GM19025 (cell line): ENCODE results near the gene SIPA1L2.

Experiments
- ATAC-seq: cut with Tn5 transposase; IDR thresholded peaks from one replicate; pipeline ENCODE4 v1.9.1; 2021; ENCODE audit warnings: mild to moderate bottlenecking, low read depth, moderate library complexity; ENCODE audit not compliant: unreplicated experiment

SIPA1L2 gene

GRCh38 chr1:232650845-232651244, 20.9 kb upstream of the SIPA1L2 start:
- no peak for ATAC-seq

GRCh38 chr1:232650418-232650817, 20.5 kb upstream of the SIPA1L2 start:
- ATAC-seq, result no peak

- ATAC-seq, result no peak
These were observed 18.4 kb upstream of the SIPA1L2 start for GRCh38 chr1:232648316-232648715.

GRCh38 chr1:232644209-232644608, 14.3 kb upstream of the SIPA1L2 start:
- no peak for ATAC-seq

GRCh38 chr1:232643251-232643650, 13.3 kb upstream of the SIPA1L2 start:
- ATAC-seq, result no peak

GRCh38 chr1:232641507-232641906, 11.6 kb upstream of the SIPA1L2 start:
- no peak for ATAC-seq

GRCh38 chr1:232636799-232637198, 6.9 kb upstream of the SIPA1L2 start:
- no peak for ATAC-seq

- no peak for ATAC-seq
These were observed 5.9 kb upstream of the SIPA1L2 start for GRCh38 chr1:232635778-232636356.

- ATAC-seq, result no peak
These were observed 5.3 kb upstream of the SIPA1L2 start for GRCh38 chr1:232635279-232635678.

- no peak for ATAC-seq
These were observed 4.2 kb upstream of the SIPA1L2 start for GRCh38 chr1:232634096-232634495.

GRCh38 chr1:232630894-232631195, 912 bp upstream of the SIPA1L2 start:
- ATAC-seq, result no peak

GRCh38 chr1:232629250-232630046, 485 bp downstream of the SIPA1L2 start:
- ATAC-seq, result peak; percentile 49

- ATAC-seq, result no peak
These were observed 1.3 kb downstream of the SIPA1L2 start for GRCh38 chr1:232628335-232629249.

- no peak for ATAC-seq
These were observed 2.1 kb downstream of the SIPA1L2 start for GRCh38 chr1:232627645-232628334.

GRCh38 chr1:232627171-232627570, 2.8 kb downstream of the SIPA1L2 start:
- ATAC-seq, result no peak

GRCh38 chr1:232626452-232626851, 3.5 kb downstream of the SIPA1L2 start:
- no peak for ATAC-seq

- ATAC-seq, result no peak
These were observed 4.5 kb downstream of the SIPA1L2 start for GRCh38 chr1:232625319-232625868.

- no peak for ATAC-seq
These were observed 5.2 kb downstream of the SIPA1L2 start for GRCh38 chr1:232624546-232625281.

- no peak for ATAC-seq
These were observed 7.0 kb downstream of the SIPA1L2 start for GRCh38 chr1:232622981-232623380.

- no peak for ATAC-seq
These were observed 7.6 kb downstream of the SIPA1L2 start for GRCh38 chr1:232622378-232622777.
